HG03280 (cell line): Measurements from ENCODE around the gene MESP2.

Experiments used
- ATAC-seq: cut with Tn5 transposase; IDR thresholded peaks from one replicate; pipeline ENCODE4 v1.9.1; 2021; ENCODE audit warnings: mild to moderate bottlenecking, moderate library complexity; ENCODE audit not compliant: unreplicated experiment

MESP2 gene

GRCh38 chr15:89755701-89756100, 20.4 kb upstream of the MESP2 start:
- no peak for ATAC-seq

GRCh38 chr15:89756897-89757296, 19.2 kb upstream of the MESP2 start:
- ATAC-seq: no peak

DNA sequence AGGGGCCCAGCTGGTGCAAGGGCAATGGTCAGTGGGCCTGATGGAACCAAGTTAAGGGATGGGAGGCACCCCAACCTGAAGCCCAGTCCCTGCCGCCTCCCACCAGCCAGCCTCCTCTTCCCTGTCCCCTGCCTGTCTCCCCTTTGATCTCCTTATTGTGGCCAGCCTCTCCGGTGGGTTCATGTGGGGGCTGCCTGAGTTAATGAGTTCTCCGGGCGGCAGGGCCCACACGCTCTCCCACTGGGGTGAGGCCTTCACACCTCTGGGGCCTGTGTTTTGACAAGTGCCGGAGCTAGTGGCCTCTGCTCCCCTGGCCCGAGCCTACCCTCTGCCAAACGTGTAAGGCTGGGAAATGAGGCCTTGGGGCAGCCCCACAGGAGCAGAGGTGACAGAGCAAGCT, 17.8 kb upstream of the MESP2 start:
- ATAC-seq: no peak

DNA sequence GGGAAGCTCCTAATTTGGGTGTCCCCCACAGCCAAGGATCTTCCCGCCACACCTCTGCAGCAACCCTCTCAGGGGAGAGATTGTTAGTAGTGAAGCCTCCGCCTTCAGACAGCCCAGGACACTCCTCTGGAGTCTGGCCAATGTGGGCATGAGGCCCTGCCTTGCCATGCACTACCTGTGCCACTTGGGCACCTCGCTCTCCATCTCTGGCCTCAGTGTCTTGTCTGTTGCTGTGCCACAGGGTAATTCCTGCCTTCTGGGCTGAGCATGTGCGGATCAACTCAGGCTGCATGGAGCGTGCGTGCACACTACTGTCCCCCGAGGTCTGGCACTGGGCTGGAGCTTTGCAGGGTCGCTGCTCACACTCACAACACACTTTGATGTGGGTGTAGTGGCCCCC, 17.2 kb upstream of the MESP2 start:
- no peak for ATAC-seq

- ATAC-seq: no peak
Observed at GRCh38 chr15:89759835-89760234, 16.3 kb upstream of the MESP2 start.

DNA sequence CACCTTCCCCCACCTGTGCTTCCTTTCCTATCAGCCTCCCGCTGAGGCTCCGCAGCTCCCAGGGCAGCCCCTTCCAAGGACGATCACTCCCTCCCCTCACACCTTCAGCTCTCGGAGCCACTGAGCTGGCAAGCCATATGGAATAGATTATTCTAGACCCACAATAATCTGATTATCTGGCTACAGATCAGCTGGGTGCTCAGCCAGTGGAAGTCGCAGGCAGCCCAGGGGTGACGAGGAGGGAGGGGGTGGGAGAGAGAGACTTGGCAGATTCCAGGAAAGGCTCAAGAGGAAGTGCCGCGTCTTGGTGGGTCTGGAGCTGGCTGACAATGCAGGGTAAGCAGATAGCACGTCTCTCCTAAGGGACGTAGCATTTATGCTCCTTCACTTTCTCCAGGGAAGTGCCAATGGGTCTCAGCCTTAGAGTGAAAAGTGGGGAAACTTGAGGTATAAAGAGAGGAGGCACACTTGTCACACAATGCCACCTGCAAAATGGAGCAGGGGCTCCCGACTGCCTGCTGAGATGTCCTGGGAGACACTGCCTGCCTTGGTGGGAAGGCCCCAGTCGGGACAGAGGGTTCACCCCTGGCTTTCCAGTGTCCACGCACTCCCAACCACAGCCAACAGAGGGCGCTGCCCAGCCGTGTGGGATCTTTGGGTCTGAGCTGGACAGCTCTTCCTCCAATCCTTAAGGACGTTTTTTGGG, 15.7 kb upstream of the MESP2 start:
- peak; percentile 60 for ATAC-seq

DNA sequence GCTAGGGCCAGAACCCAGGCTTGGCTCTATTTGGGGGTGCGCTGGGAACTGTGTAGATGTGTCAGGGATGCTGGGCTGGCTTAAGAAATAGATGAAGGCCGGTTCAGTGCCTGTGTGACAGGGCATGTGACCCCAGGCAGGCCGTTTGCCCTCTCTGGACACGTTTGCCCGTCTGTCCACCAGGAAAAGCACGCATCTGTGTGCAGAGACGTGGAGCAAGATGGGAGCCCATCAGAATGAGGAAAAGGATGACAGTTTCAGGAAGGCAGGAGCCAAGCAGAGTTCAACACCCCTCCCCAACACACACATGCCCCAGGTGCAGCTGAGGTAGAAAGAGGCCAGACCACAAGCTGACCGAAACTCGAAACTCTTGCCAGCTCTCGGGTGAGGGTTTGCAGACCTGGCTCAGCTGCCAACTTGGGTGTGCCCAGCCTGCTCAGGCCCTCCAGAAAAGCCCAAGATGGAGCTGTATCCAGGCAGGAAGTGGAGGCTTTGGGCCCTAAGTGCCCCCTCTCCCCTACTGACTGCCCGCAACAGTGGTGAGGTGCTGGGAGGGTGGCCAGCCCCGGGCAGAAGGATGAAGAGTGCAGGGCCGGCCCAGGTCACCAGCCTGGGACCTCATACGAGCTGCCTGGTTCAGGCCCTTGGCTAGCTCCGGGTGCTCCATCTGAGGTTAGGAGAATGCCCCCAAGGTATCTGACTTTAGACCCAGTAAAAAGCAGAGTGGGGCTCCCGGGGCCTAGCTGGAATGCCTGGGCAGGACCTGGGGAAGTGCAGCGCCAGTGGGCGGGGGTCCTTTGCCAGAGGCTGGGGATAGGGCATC, 14.9 kb upstream of the MESP2 start:
- no peak for ATAC-seq

- ATAC-seq: no peak
Observed at GRCh38 chr15:89761929-89762328, 14.2 kb upstream of the MESP2 start.

GRCh38 chr15:89765694-89766093, 10.4 kb upstream of the MESP2 start:
- no peak for ATAC-seq

DNA sequence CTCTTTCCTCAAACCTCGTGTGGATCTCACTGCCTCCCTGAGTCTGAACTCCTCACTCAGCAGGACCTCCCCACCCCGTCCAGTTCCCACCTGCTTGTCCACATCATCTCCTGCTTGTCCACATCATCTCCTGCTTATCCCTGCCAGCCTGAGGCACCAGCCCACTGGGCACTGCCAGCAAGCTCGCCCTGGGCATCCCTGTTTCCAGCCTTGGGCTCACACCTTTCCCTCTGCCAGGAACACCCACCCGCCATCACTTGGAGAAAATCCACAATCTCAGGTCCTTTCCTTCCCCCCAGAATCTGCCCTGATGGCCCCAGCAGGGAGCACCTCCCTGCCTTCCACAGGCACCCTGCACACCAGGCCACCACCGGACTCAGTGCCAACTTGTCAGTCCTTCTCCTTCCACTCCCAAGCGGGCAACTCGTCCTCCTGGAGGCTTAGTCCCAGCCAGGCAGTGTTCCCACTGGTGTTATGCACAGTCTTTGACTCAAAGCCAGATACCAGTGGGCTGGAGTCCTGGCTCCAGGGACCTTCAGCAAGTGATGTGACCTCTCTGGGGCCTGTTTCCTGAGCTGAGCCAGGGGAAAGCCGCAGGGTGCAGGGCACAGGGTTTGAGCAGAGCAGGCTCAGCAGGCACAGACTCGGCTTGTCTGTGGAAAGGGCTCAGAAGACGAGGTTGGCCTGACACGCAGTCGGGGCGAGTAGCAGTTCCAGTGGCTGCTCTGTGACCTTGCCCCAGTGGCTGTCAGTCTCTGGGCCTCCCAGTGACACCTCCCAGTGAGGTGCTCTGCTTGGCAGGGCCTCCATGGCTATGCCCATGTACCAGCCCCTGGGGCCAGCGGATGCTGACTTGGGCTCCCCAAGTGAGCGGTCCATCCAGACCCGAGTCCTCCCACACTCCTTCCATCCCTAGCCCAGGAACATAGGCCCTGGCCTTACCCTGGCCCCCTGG, 9.5 kb upstream of the MESP2 start:
- no peak for ATAC-seq

DNA sequence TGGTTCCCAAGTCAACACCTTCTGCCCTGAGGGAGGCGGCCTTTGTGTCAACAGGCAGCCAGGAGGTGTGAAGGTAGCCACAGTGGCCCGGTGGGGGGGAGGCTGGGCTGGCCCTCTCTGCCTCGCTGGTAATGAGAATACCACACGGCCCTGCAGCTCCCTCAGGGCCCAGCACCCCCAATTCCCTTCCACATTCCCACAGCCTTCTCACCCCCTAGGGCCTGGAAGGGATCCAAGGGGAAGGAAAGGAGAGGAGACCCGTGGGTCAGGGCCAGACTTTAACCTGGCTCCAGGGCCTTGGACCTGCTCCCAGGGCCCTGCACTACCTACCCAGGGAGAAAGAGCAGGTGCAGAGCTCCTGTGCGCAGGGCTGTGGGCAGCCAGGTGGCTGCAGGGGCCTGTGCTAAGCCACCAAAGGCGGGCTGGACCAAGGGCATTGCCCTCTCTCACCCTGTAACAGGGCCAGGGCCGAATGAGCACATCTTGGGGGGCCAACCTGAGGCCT, 8.7 kb upstream of the MESP2 start:
- no peak for ATAC-seq

DNA sequence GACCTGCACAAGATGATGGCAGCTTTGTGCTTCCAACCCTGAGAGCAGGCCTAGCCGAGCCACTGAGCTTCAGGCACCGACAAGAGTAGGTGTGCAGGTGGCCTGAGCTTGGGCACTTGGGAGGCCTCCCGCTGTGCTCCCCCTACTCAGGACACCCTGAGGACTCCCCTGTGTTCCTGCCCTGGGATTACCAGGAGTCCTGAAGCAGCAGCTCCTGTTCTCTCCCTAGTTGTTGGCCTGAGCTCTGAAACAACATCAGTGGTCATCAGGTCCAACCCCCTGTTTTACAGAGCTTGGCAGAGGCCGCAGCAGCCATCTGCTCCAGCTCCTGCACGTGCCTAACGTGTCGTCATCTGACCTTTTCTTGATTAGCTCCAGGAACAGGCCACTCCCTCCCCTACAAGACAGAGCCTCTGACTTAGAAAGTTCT, 8.0 kb upstream of the MESP2 start:
- ATAC-seq: no peak

GRCh38 chr15:89769366-89769765, 6.8 kb upstream of the MESP2 start:
- no peak for ATAC-seq

DNA sequence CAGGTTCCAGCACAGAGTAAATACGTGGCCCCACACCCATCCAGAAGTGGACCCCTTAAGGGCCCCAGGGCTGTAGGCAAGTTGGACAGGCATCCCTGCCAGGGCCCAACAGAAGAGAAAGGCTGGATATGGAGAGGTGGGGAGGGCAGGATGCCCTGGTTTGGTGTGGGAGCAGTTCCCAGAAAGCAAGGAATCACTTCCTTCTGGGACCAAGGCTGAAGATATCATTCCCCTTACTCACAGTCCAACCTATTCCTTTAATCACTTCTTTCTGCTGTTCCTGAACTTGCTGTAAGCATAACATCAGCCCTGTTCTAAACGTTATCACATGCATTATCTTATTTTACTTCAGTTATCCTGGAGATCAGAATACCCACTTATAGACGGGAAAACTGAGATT, 6.1 kb upstream of the MESP2 start:
- ATAC-seq: no peak

DNA sequence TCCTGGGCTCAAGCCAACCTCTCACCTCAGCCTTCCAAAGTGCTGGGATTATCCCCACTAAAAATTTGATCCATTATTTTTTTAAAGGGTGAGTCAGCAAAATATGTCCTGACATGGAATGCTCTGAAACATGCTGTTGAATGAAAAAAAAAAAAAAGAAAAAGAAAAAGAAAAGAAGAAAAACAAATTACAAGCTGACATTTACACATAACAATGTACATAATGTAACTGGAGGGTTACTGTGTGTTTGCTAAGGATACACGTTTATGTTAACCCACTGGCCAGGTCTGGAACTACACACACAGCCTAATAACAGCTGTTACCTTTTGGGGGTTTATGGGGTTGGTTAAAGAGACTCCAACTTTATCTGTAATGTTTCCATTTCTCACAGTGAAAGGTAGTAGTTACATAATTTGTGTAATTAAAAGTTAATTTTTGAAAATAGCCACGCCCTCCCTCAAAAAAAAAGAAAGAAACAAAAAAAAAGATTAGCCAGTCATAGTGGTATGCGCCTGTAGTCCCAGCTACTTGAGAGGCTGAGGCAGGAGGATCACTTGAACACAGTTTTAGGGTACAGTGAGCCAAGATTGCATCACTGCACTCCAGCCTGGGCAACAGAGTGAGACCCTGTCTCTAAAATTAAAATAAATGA, 3.1 kb upstream of the MESP2 start:
- no peak for ATAC-seq

DNA sequence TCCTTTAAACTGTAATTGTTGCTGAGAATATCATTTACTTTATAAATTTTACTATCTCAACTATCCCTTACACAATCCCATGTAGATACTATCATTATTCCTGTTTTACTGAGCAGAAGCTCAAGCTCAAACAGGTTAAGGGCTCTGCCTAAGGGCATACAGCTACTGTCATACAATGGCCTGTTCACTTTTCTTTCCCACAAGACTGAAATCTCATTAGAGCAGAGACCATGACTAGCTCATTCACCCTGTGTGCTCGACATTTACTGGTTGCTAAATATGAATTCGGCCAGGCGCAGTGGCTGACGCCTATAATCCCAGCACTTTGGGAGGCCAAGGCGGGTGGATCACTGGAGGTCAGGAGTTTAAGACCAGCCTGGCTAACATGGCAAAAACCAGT, 1.6 kb upstream of the MESP2 start:
- ATAC-seq: no peak

DNA sequence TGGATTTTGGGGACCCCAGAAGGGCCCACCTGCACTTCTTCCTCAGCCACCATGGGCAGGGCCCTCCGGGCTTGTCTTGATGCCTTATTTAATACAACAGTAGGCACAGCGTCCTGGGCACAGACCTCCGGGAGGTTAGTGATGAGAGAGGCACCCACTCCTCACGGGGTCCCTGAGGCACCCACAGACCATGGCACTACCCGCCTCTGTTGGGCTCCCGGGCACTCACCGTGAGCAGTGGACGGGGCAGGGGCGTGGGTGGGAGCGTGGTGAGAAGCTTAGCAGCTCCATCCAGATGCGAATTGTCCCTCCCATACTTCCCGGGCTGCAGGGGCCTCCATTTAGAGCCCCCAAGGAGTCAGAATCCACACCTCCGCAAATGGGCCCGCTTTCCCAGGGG, 317 bp upstream of the MESP2 start:
- ATAC-seq: no peak

DNA sequence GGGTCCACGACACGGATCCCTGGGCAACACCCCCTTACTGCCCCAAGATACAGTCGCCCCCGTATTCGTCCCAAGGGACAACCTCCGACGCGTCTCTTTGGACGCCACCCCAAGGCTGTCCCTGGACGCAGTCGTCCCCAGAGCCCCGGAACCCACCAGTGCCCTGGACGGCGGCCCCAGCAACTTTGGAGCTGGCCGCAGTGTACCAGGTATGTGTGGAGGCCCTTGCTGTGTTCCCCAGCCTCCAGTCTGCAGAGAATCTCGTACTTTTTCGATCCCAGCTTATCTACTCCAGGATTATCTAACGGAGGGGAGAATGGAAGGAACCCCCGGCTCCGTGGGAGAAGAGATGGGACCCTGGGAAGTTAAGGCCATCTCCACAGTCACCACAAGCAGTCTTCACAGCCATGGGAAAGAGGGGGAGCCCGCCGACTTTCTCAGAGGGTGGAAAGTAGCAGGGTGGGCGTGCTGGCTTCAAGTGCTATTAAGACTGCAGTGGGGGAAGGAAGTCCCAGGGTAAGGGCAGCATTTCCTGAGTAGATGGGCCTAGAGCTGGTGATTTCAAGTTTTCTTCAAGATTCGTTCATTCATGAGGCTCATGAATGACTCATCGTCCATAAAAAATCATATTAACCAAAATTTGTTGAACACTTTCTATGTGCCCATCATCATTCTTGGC, 1.1 kb downstream of the MESP2 start:
- no peak for ATAC-seq

DNA sequence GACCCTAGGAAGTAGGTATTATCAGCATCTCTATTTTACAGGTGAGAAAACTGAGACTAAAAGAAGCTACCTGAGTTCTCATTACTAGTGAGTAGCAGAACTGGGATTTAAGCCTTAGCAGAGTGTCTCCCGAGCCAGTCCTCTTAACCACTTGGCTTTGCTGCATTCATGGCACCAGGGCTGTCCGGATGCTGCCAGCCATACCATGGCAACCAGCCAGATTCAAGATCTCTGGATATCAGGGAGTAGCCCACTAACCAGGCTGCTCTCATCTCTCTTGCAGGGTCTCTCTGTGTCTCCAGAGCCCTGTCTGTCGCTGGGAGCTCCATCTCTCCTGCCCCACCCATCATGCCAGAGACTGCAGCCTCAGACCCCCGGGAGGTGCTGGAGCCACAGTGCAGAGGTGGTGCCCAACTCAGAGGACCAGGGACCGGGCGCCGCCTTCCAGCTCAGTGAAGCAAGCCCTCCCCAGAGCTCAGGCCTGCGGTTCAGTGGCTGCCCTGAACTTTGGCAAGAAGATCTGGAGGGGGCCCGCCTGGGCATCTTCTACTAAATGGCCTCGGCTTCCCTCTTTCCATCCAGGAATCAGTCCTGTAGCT, 1.7 kb downstream of the MESP2 start:
- ATAC-seq: no peak

GRCh38 chr15:89778861-89779260, 2.7 kb downstream of the MESP2 start:
- ATAC-seq: no peak
